GM18861 (cell line): ENCODE data around the gene RAB6B.

Source experiments
- ATAC-seq: cut with Tn5 transposase; IDR thresholded peaks from one replicate; pipeline ENCODE4 v1.9.1; 2021; ENCODE audit not compliant: unreplicated experiment

The RAB6B gene

DNA sequence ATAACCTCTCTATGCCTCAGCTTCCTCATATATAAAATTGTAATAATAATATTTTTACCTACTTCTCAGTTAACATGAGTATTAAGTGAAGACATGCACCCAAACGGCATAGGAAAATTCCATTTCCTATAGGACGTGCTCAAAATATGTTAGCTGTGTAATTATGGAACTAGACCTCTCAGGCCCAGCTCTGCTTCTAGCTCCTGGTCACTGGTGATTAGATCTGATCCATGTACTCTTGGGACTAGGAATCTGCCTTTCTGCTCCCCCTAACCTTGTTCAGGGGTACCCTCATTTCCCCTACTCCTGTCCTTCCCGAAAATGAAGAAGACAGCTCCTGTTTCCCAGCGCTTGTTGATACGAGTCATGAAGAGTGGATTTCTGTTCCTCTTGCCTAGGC is 119.8 kb downstream of the RAB6B start:
- ATAC-seq = no peak

DNA sequence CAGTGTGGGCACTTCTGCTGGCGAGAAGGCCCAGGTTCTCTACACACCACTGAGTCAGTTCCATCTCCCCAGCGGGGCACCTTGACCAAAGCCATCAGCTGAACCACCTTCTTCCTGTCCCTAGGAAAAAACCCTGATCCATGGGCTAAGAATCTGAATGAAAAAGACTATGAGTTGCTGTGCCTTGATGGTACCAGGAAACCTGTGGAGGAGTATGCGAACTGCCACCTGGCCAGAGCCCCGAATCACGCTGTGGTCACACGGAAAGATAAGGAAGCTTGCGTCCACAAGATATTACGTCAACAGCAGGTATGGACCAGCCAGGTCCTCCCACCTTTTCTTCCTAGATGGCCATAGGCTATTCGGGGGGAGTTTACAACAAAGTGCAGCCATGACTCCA is 120.4 kb downstream of the RAB6B start:
- ATAC-seq = no peak
